GM12878 (cell line): Measurements from ENCODE around the gene CEBPG. TPM values are rescaled to one million over a fixed set of nuclear protein-coding genes. Genes with fewer than 3 reads are reported as not detected.

Experiments used
- ATAC-seq: fragments of 200-7000 bp; cut with Tn5 transposase; 3 replicates; pipeline ENCODE4 v1.9.1; 2020; ENCODE audit warnings: mild to moderate bottlenecking, moderate library complexity
- BruUV-seq: library from RNA; stranded (reverse); fragments of 400-500 nt; replicated peaks from 2 replicates; lab custom pipeline; 2021; lab: Mats Ljungman, UMichigan
- CTCF ChIA-PET: fragments of 300-600 bp; sonication (Branson Sonifier 250); formaldehyde crosslinking; extraction: SDS; loops from one replicate; lab custom pipeline; 2021; ENCODE audit warnings: inconsistent platforms; lab: Yijun Ruan, JAX
- POLR2A ChIA-PET: fragments of 350-600 bp; formaldehyde crosslinking; extraction: SDS; loops from one replicate; lab custom pipeline; 2021; ENCODE audit warnings: inconsistent platforms; lab: Charles Lee
- RAD21 ChIA-PET: fragments of 300-600 bp; sonication (Branson Sonifier 250); formaldehyde crosslinking; loops from one replicate; lab custom pipeline; 2023; ENCODE audit warnings: antibody characterized with exemption; ENCODE audit not compliant: unreplicated experiment; lab: Charles Lee
- SMC1A ChIA-PET: fragments of 300-600 bp; sonication (Branson Sonifier 250); formaldehyde crosslinking; loops from one replicate; lab custom pipeline; 2023; ENCODE audit not compliant: unreplicated experiment, uncharacterized antibody; lab: Charles Lee
- DNase-seq: peaks from one replicate; pipeline ENCODE4 v3.0.0-alpha.2; 2011; ENCODE audit warnings: low read depth, low spot score
- FAIRE-seq: peaks from 3 replicates; lab custom pipeline; 2011; peaks lifted over from hg19 to GRCh38; lab: Jason Lieb, UNC
- H2AFZ ChIP-seq: 2 replicates; pipeline ENCODE4 v1.6.0; 2011; ENCODE audit warnings: low read depth, low read length, control low read depth; ENCODE audit not compliant: control insufficient read depth
- H3K27ac ChIP-seq: 2 replicates; pipeline ENCODE4 v1.5.1; 2011; ENCODE audit warnings: control low read depth; ENCODE audit not compliant: control insufficient read depth, insufficient read depth
- H3K27me3 ChIP-seq, 2 experiments: replicated peaks in 1 of 2; 2 replicates each; pipeline versions ENCODE4 v1.6.0 to v1.6.1; 2011; ENCODE audit warnings: low read length in 1 of 2; ENCODE audit not compliant: control insufficient read depth in 2 of 2, insufficient read depth in 2 of 2
- H3K36me3 ChIP-seq, 2 experiments: 2 replicates each; pipeline ENCODE4 v1.5.1; 2011; ENCODE audit warnings: low read length in 1 of 2; ENCODE audit not compliant: control insufficient read depth in 2 of 2, insufficient read depth in 2 of 2
- H3K4me1 ChIP-seq: 2 replicates; pipeline ENCODE4 v1.6.1; 2011; ENCODE audit warnings: mild to moderate bottlenecking, low read length, moderate library complexity, mixed read lengths; ENCODE audit not compliant: control insufficient read depth, insufficient read depth
- H3K4me2 ChIP-seq: 2 replicates; pipeline ENCODE4 v1.6.0; 2011; ENCODE audit warnings: control low read depth; ENCODE audit not compliant: control insufficient read depth, insufficient read depth
- H3K4me3 ChIP-seq: fragments of 200-600 bp; sonication (generic); 2 replicates; pipeline ENCODE4 v1.5.1; 2016
- H3K79me2 ChIP-seq: 2 replicates; pipeline ENCODE4 v1.6.0; 2011; ENCODE audit warnings: low read length; ENCODE audit not compliant: control insufficient read depth, insufficient read depth
- H3K9ac ChIP-seq: 2 replicates; pipeline ENCODE4 v1.8.0; 2011; ENCODE audit warnings: low read length, control low read depth, mixed read lengths; ENCODE audit not compliant: control insufficient read depth, insufficient read depth
- H3K9me3 ChIP-seq: replicated peaks from 3 replicates; pipeline ENCODE4 v1.5.1; 2011; ENCODE audit warnings: mild to moderate bottlenecking, low read length; ENCODE audit not compliant: control insufficient read depth, insufficient read depth
- H4K20me1 ChIP-seq: 2 replicates; pipeline ENCODE4 v1.6.0; 2011; ENCODE audit not compliant: control insufficient read depth, insufficient read depth
- ATF2 ChIP-seq: IDR thresholded peaks from 2 replicates; pipeline ENCODE4 v1.6.1; 2012; ENCODE audit warnings: low read length, inconsistent platforms
- BACH1 ChIP-seq: fragments of 450-650 bp; IDR thresholded peaks from 2 replicates; pipeline ENCODE4 v1.6.1; 2017; ENCODE audit warnings: mild to moderate bottlenecking, borderline replicate concordance
- CBX5 ChIP-seq: sonication (generic); IDR thresholded peaks from 2 replicates; pipeline ENCODE4 v1.6.1; 2016; ENCODE audit warnings: low read depth, moderate library complexity, mild to moderate bottlenecking, inconsistent platforms
- IRF5 ChIP-seq: fragments of 450-650 bp; IDR thresholded peaks from 2 replicates; pipeline ENCODE4 v1.6.1; 2017; ENCODE audit warnings: borderline replicate concordance
- MTA2 ChIP-seq: fragments of 450-650 bp; IDR thresholded peaks from 2 replicates; pipeline ENCODE4 v1.6.1; 2016; ENCODE audit warnings: low read depth, mild to moderate bottlenecking, moderate library complexity
- NKRF ChIP-seq: fragments of 450-650 bp; conservative IDR thresholded peaks from 2 replicates; pipeline ENCODE4 v1.6.1; 2017; ENCODE audit warnings: mild to moderate bottlenecking, moderate library complexity
- RB1 ChIP-seq: fragments of 450-650 bp; formaldehyde crosslinking; IDR thresholded peaks from 2 replicates; pipeline ENCODE4 v1.6.1; 2017; ENCODE audit warnings: mild to moderate bottlenecking, borderline replicate concordance
- RCOR1 ChIP-seq: conservative IDR thresholded peaks from 2 replicates; pipeline ENCODE4 v1.6.1; 2012; ENCODE audit warnings: low read depth, low read length, improper control_type of control experiment
- RUNX3 ChIP-seq: IDR thresholded peaks from 2 replicates; pipeline ENCODE4 v1.6.1; 2012; ENCODE audit warnings: low read length, inconsistent platforms
- STAT1 ChIP-seq: fragments of 450-650 bp; conservative IDR thresholded peaks from 2 replicates; pipeline ENCODE4 v1.6.1; 2014; ENCODE audit warnings: antibody characterized with exemption, mild to moderate bottlenecking
- ZNF384 ChIP-seq: IDR thresholded peaks from 2 replicates; pipeline ENCODE4 v1.6.1; 2012; ENCODE audit warnings: low read depth, mild to moderate bottlenecking, low read length, improper control_type of control experiment, borderline replicate concordance
- ZNF622 ChIP-seq: fragments of 450-650 bp; IDR thresholded peaks from 2 replicates; pipeline ENCODE4 v1.6.1; 2017; ENCODE audit warnings: mild to moderate bottlenecking, inconsistent platforms
- WGBS: methylation state at CpG from one replicate; pipeline ENCODE4 v1.1.6; 2016; ENCODE audit warnings: low lambda C conversion rate; ENCODE audit not compliant: insufficient replicate concordance, insufficient coverage; ENCODE audit errors: missing lambda C conversion rate; 5-methylcytosine and 5-hydroxymethylcytosine counted together
- in situ Hi-C: fragments of 300-500 bp; cut with MboI; formaldehyde crosslinking; loops from 9 replicates; pipeline ENCODE4 v1.14.3; 2018; ENCODE audit warnings: mixed read lengths
- intact Hi-C: fragments of 100-400 bp; cut with micrococcal nuclease; formaldehyde crosslinking; loops from one replicate; pipeline ENCODE4 v1.14.2; 2022; ENCODE audit not compliant: unreplicated experiment
- polyA plus RNA-seq, 11 experiments: library from polyadenylated mRNA; depleted of rRNA in 4 of 11; unstranded in 6 of 11; stranded (reverse) in 5 of 11; fragments of >200 nt; fragmentation: Nextera tagmentation in 4 of 11; fragmentation: Illumina TruSeq in 1 of 11; extraction: Ambion mirVana in 4 of 11; extraction: Trizol in 1 of 11; gene quantifications; 1 replicate in 1 of 11; 2 replicates in 10 of 11; pipeline versions ENCODE4 v1.2.1 to v1.2.3, GENCODE V29; 2011 to 2016; ENCODE audit warnings: inconsistent platforms in 2 of 11, missing spikeins in 2 of 11, low read depth in 1 of 11
- total RNA-seq, 4 experiments: library from RNA; depleted of rRNA in 3 of 4; stranded (reverse); fragments of >200 nt in 3 of 4; fragmentation: Illumina TruSeq in 1 of 4; extraction: Trizol in 1 of 4; gene quantifications; 2 replicates each; pipeline versions ENCODE4 v1.2.1 to v1.2.3, GENCODE V29; 2013 to 2021

CEBPG gene
- total and polyA plus RNA-seq, 10 of the 15 experiments (the other 5 are each of a cell fraction or from before 2014, with no cell fraction given): 5.2 to 22.4 (median 20.0) TPM

- SMC1A ChIA-PET: no interaction called here
- no TSS peak for BruUV-seq
- H3K27ac ChIP-seq: no peak overlapping the region
- no peak overlapping the region for H3K4me3 ChIP-seq
- H3K4me1 ChIP-seq: no peaks in the 10 kb centered on the region
- POLR2A ChIA-PET: no interaction called here
- CTCF ChIA-PET: no interaction called here
- ATAC-seq (no peak), DNase-seq (no peak), FAIRE-seq (no peak)
- in situ Hi-C loops (no loop called here), intact Hi-C loops (no loop called here)
- no peaks in the 10 kb centered on the region for H4K20me1 ChIP-seq
- no peak overlapping the region for H3K9ac ChIP-seq
- H3K79me2 ChIP-seq: no peaks in the 10 kb centered on the region
- RAD21 ChIA-PET: no interaction called here
- H3K27me3 ChIP-seq: no peaks in the 10 kb centered on the region
- no peaks in the 10 kb centered on the region; a peak in 1 of 4 replicates for H3K36me3 ChIP-seq
- no peaks in the 10 kb centered on the region for H3K9me3 ChIP-seq
- no peak overlapping the region for H3K4me2 ChIP-seq
- TF ChIP-seq ZNF622: no peak
- TF ChIP-seq ATF2: no peak
- 26% methylated on average over 5 of the region's 5 CpGs for WGBS
- H2AFZ ChIP-seq: no peak overlapping the region
Observed at GRCh38 chr19:33335446-33335845, 38.1 kb upstream of the CEBPG start.

- 57% methylated on average over 8 of the region's 8 CpGs for WGBS
- no peaks in the 10 kb centered on the region for H4K20me1 ChIP-seq
- no peak overlapping the region for H2AFZ ChIP-seq
- ChIA-PET SMC1A (no interaction called here), CTCF (no interaction called here), POLR2A (no interaction called here), RAD21 (no interaction called here)
- no peaks in the 10 kb centered on the region for H3K4me1 ChIP-seq
- no peak overlapping the region for H3K4me3 ChIP-seq
- H3K27me3 ChIP-seq: no peaks in the 10 kb centered on the region
- ATAC-seq (no peak), FAIRE-seq (no peak), DNase-seq (no peak)
- in situ Hi-C loops: no loop called here
- no peaks in the 10 kb centered on the region for H3K9me3 ChIP-seq
- BruUV-seq: no TSS peak
- no peaks in the 10 kb centered on the region for H3K36me3 ChIP-seq
- no peaks in the 10 kb centered on the region for H3K79me2 ChIP-seq
- H3K9ac ChIP-seq: no peak overlapping the region
- no peak overlapping the region for H3K27ac ChIP-seq
- intact Hi-C loops: no loop called here
- no peak overlapping the region for H3K4me2 ChIP-seq
- TF ChIP-seq CBX5 (no peak), BACH1 (no peak), RCOR1 (no peak), ZNF384 (no peak), NKRF (no peak), STAT1 (no peak), RB1 (no peak), RUNX3 (no peak), MTA2 (no peak), IRF5 (no peak)
Observed at GRCh38 chr19:33339016-33339984, 34.2 kb upstream of the CEBPG start.
